Uterus (tissue), 4 donors: ENCODE results near the gene MYL7. TPM values are rescaled to one million over a fixed set of nuclear protein-coding genes. Genes with fewer than 3 reads are reported as not detected.

ENCODE experiments used
- DNase-seq, 2 donors: peaks; one replicate each; pipeline ENCODE4 v3.0.0-alpha.2; 2019 to 2020
- H3K27ac ChIP-seq, 2 donors: fragments of 200-600 bp; sonication (generic); 1 replicate in 1 of 2; 2 replicates in 1 of 2; pipeline ENCODE4 v1.5.1; 2016 to 2018
- H3K27me3 ChIP-seq, 2 donors: fragments of 200-600 bp; sonication (generic); one replicate each; pipeline ENCODE4 v1.5.1; 2018 to 2019; ENCODE audit warnings: control low read depth in 1 of 2
- H3K36me3 ChIP-seq, 2 donors: fragments of 200-600 bp; sonication (generic); one replicate each; pipeline ENCODE4 v1.5.1; 2019; ENCODE audit warnings: control low read depth in 1 of 2
- H3K4me1 ChIP-seq, 2 donors: fragments of 200-600 bp; sonication (generic); one replicate each; pipeline ENCODE4 v1.5.1; 2018 to 2019; ENCODE audit warnings: control low read depth in 1 of 2
- H3K4me3 ChIP-seq, 2 donors: fragments of 200-600 bp; sonication (generic); 1 replicate in 1 of 2; 2 replicates in 1 of 2; pipeline ENCODE4 v1.5.1; 2018 to 2019; ENCODE audit warnings: mild to moderate bottlenecking in 1 of 2
- H3K9me3 ChIP-seq, 2 donors: fragments of 200-600 bp; sonication (generic); one replicate each; pipeline ENCODE4 v1.5.1; 2019; ENCODE audit warnings: control low read depth in 1 of 2
- POLR2A ChIP-seq, 2 donors: fragments of 450-650 bp; IDR thresholded peaks; one replicate each; pipeline ENCODE4 v1.6.1; 2016; ENCODE audit warnings: antibody characterized with exemption in 2 of 2, mild to moderate bottlenecking in 1 of 2, moderate library complexity in 1 of 2
- intact Hi-C: fragments of 100-400 bp; cut with DNase I; formaldehyde crosslinking; loops from one replicate; pipeline ENCODE4 v1.15.1; 2023; ENCODE audit warnings: low total_unique reads
- total RNA-seq, 4 donors: library from RNA; depleted of rRNA in 3 of 4; stranded (reverse); fragments of >200 nt in 3 of 4; gene quantifications; one replicate each; pipeline versions ENCODE4 v1.1.0 to v1.2.4, GENCODE V29; 2014 to 2023
- TF ChIP-seq, protein P1 (sequence below), 4 experiments: fragments of 200-600 bp in 2 of 4; fragments of 450-650 bp in 2 of 4; sonication (generic) in 2 of 4; IDR thresholded peaks; one replicate each; pipeline ENCODE4 v1.5.1; 2016 to 2019; ENCODE audit warnings: antibody characterized with exemption in 4 of 4, mild to moderate bottlenecking in 2 of 4, moderate library complexity in 1 of 4
- donor health status: DM: yes; HTN: yes; CAD: no.

The MYL7 gene
- total RNA-seq, 4 donors from 2014 or later, result not detected

DNA sequence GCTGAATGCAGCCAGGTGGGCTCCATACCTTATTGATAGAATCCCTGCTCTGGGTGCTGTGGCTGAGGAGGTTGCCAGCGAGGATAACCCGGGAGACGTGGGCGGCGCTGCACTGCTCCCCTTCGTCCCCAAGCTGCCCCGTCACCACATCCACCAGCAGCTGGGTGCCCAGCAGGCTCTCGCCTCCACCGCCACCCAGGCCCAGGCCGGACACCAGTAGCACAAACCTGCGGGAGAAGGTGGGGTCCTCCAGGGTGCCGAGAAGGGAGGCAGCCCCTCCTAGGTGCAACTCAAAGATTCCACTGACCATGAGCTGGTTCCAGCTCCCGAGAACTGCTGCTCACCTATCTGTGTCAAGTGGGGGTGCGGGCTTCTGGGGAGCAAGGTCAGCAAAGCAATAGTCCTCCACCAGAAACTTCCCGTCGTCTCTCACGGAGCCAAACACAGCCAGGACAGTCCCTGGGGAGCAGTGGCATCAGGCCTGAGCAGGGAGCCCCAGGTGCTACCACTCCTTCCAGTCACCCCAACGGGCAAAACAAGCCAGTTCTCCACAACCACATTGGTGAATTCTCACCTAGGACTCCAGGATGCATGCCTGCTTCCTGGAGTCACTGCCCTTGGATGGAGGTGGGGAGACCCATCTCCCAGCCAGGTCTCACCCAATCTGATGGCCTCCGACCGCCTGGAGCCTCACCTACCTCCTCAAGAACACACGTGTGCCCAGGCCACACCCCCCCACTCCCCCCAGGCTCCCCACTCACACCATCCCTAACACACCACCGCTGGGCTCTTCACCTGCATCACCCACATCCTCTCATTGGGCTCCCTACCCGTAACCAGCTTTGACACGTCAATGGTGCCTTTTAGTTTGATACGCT lies 24.1 kb downstream of the MYL7 start:
- intact Hi-C loops, result no loop called here
- no peaks in the 10 kb centered on the region for H3K9me3 ChIP-seq
- H3K27me3 ChIP-seq, result no peaks in the 10 kb centered on the region
- peaks cover 0 to 3% of the 10 kb centered on the region in 2 donors for H3K4me1 ChIP-seq
- H3K36me3 ChIP-seq, result no peaks in the 10 kb centered on the region
- H3K4me3 ChIP-seq, result no peak overlapping the region
- TF ChIP-seq, protein P1, sequence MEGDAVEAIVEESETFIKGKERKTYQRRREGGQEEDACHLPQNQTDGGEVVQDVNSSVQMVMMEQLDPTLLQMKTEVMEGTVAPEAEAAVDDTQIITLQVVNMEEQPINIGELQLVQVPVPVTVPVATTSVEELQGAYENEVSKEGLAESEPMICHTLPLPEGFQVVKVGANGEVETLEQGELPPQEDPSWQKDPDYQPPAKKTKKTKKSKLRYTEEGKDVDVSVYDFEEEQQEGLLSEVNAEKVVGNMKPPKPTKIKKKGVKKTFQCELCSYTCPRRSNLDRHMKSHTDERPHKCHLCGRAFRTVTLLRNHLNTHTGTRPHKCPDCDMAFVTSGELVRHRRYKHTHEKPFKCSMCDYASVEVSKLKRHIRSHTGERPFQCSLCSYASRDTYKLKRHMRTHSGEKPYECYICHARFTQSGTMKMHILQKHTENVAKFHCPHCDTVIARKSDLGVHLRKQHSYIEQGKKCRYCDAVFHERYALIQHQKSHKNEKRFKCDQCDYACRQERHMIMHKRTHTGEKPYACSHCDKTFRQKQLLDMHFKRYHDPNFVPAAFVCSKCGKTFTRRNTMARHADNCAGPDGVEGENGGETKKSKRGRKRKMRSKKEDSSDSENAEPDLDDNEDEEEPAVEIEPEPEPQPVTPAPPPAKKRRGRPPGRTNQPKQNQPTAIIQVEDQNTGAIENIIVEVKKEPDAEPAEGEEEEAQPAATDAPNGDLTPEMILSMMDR (IDR thresholded peaks at IDR 0.05), result no peak
- no peak for TF ChIP-seq POLR2A (IDR thresholded peaks at IDR 0.05)
- no peak for DNase-seq
- no peak overlapping the region for H3K27ac ChIP-seq

DNA sequence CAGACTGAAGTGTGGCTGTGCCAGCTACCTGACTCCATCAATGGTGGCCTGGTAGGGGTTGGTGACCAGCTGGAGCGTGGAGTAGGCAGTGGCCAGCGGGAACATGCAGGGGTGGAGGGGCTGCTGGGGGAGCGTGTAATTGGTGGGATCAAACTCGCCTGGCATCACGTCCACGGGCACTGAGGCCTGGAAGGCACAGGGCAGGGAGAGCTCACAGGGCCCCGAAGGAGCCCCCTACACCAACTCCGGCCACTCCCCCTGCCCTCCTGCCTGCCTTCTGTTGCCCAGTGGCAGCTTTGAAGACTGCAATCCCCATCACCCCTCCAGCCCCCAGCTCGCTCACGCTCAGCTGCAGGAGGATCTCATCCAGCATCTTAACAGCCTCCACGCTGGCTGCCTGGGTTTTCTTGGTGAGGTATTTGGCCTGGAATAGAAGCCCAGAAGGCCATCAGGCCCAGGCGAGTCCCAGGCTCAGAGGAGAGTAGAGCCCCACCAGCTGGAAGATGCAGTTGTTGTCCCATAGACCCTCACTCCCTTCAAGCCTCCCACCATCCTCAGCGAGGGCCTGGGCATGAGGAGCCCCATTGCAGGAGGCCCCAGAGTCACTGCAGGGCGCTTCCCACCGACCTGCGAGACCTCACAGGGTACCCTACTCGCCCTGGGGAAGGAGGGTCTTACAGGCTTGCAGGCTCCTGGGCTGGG lies 24.9 kb downstream of the MYL7 start:
- H3K4me3 ChIP-seq, result no peak overlapping the region
- intact Hi-C loops, result no loop called here
- no peaks in the 10 kb centered on the region for H3K36me3 ChIP-seq
- TF ChIP-seq POLR2A (IDR thresholded peaks at IDR 0.05), result no peak
- TF ChIP-seq, protein P1 (IDR thresholded peaks at IDR 0.05), result no peak
- DNase-seq, result no peak
- H3K9me3 ChIP-seq, result no peaks in the 10 kb centered on the region
- H3K27ac ChIP-seq, result no peak overlapping the region
- H3K27me3 ChIP-seq, result no peaks in the 10 kb centered on the region
- H3K4me1 ChIP-seq, result peaks cover 0 to under 1% of the 10 kb centered on the region in 2 donors

DNA sequence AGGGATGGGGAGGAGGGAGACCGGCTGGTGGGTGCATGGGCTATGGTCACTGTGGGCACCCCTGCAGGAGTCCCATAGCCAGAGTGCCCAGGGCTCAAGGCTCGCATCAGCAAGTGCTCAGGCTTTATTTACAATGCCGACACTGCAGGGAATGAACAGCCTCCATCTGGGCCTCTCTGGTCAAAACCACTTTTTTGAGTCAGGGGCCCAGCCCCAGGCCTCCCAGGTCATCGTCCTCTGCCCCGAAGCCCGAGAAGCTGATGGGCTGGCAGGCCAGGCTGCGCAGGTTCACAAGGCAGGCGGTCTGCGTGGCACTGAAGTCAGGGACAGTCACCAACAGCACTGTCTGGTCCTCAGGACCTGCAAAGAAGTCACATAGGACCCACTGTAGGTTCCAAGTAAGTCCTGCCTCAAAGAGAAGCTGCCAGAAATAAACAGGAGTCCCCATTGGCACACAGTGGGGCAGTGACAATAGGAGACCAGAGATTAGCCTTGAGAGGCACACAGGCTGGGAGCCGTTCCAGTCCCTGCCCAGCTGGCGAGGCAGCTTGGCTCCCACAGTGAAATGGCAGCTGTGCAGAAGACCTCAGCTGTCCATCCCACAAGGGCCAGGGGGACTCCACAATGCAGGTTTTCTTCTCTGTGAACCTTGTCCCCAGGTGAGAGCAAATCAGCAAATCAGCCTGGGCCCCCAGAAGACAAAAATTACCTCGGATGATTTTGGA lies 26.4 kb downstream of the MYL7 start:
- DNase-seq, result no peak

DNA sequence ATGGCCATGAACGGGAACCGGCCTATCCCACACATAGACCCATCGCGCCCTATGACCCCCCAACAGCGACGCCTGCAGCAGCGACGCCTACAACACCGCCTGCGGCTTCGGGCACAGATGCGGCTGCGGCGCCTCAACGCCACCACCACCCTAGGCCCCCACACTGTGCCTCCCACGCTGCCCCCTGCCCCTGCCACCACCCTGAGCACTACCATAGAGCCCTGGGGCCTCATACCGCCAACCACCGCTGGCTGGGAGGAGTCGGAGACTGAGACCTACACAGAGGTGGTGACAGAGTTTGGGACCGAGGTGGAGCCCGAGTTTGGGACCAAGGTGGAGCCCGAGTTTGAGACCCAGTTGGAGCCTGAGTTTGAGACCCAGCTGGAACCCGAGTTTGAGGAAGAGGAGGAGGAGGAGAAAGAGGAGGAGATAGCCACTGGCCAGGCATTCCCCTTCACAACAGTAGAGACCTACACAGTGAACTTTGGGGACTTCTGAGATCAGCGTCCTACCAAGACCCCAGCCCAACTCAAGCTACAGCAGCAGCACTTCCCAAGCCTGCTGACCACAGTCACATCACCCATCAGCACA lies 27.3 kb downstream of the MYL7 start:
- Histone ChIP-seq H3K27ac (no peak overlapping the region), H3K4me1 (no peaks in the 10 kb centered on the region), H3K27me3 (no peaks in the 10 kb centered on the region), H3K9me3 (no peaks in the 10 kb centered on the region), H3K36me3 (no peaks in the 10 kb centered on the region), H3K4me3 (no peak overlapping the region)
- intact Hi-C loops, result no loop called here
- TF ChIP-seq, protein P1 (IDR thresholded peaks at IDR 0.05), result no peak
- no peak for TF ChIP-seq POLR2A (IDR thresholded peaks at IDR 0.05)
- DNase-seq, result no peak

More for the DNA sequence above, 26.4 kb downstream of the MYL7 start:
- Histone ChIP-seq H3K9me3 (no peaks in the 10 kb centered on the region), H3K4me3 (no peak overlapping the region), H3K36me3 (no peaks in the 10 kb centered on the region), H3K4me1 (no peaks in the 10 kb centered on the region), H3K27ac (no peak overlapping the region), H3K27me3 (no peaks in the 10 kb centered on the region)
- TF ChIP-seq, protein P1 (IDR thresholded peaks at IDR 0.05), result no peak
- TF ChIP-seq POLR2A (IDR thresholded peaks at IDR 0.05), result no peak
- intact Hi-C loops, result no loop called here
